HEK293 (cell line): ENCODE measurements around the gene HIVEP2.

Experiments used
- FEZF1 ChIP-seq: fragments of 450-650 bp; formaldehyde crosslinking; IDR thresholded peaks from 2 replicates; pipeline ENCODE4 v1.5.1; 2016; ENCODE audit warnings: missing biosample characterization, missing genetic modification characterization
- GLI2 ChIP-seq: fragments of 450-650 bp; formaldehyde crosslinking; IDR thresholded peaks from 2 replicates; pipeline ENCODE4; 2017; ENCODE audit warnings: missing biosample characterization, missing genetic modification characterization, low read depth, borderline replicate concordance
- IKZF3 ChIP-seq: fragments of 450-650 bp; IDR thresholded peaks from 2 replicates; pipeline ENCODE4 v1.5.0; 2018; ENCODE audit warnings: missing biosample characterization, mild to moderate bottlenecking, missing genetic modification characterization, moderate library complexity
- KLF10 ChIP-seq: fragments of 450-650 bp; IDR thresholded peaks from 2 replicates; pipeline ENCODE4 v1.5.1; 2018; ENCODE audit warnings: missing biosample characterization, mild to moderate bottlenecking, missing genetic modification characterization
- KLF17 ChIP-seq: fragments of 450-650 bp; formaldehyde crosslinking; IDR thresholded peaks from 2 replicates; pipeline ENCODE4 v1.5.1; 2016; ENCODE audit warnings: missing biosample characterization, missing genetic modification characterization
- SCRT1 ChIP-seq: fragments of 450-650 bp; formaldehyde crosslinking; IDR thresholded peaks from 2 replicates; pipeline ENCODE4 v1.5.1; 2016; ENCODE audit warnings: missing biosample characterization, missing genetic modification characterization, borderline replicate concordance
- SCRT2 ChIP-seq: fragments of 450-650 bp; formaldehyde crosslinking; IDR thresholded peaks from 2 replicates; pipeline ENCODE4 v1.5.1; 2016; ENCODE audit warnings: missing biosample characterization, missing genetic modification characterization
- SP2 ChIP-seq: fragments of 450-650 bp; formaldehyde crosslinking; IDR thresholded peaks from 2 replicates; pipeline ENCODE4 v1.5.1; 2016; ENCODE audit warnings: missing biosample characterization, missing genetic modification characterization
- ZBTB17 ChIP-seq: fragments of 450-650 bp; formaldehyde crosslinking; IDR thresholded peaks from 2 replicates; pipeline ENCODE4 v1.5.1; 2016; ENCODE audit warnings: missing biosample characterization, missing genetic modification characterization
- ZBTB44 ChIP-seq: fragments of 450-650 bp; IDR thresholded peaks from 2 replicates; pipeline ENCODE4 v1.5.1; 2018; ENCODE audit warnings: missing biosample characterization, mild to moderate bottlenecking, missing genetic modification characterization
- ZFP3 ChIP-seq: fragments of 450-650 bp; formaldehyde crosslinking; IDR thresholded peaks from 2 replicates; pipeline ENCODE4 v1.5.1; 2016; ENCODE audit warnings: low read depth, missing biosample characterization, missing genetic modification characterization
- ZFP41 ChIP-seq: fragments of 450-650 bp; formaldehyde crosslinking; IDR thresholded peaks from 2 replicates; pipeline ENCODE4 v1.5.1; 2016; ENCODE audit warnings: missing biosample characterization, missing genetic modification characterization, borderline replicate concordance
- ZFP69B ChIP-seq: fragments of 450-650 bp; formaldehyde crosslinking; IDR thresholded peaks from 2 replicates; pipeline ENCODE4 v1.5.1; 2016; ENCODE audit warnings: missing biosample characterization, missing genetic modification characterization
- ZIC2 ChIP-seq: fragments of 450-650 bp; formaldehyde crosslinking; IDR thresholded peaks from 2 replicates; pipeline ENCODE4 v1.5.1; 2016; ENCODE audit warnings: missing biosample characterization, missing genetic modification characterization
- ZNF140 ChIP-seq: fragments of 450-650 bp; formaldehyde crosslinking; IDR thresholded peaks from 2 replicates; pipeline ENCODE4 v1.5.1; 2016; ENCODE audit warnings: missing biosample characterization, missing genetic modification characterization
- ZNF175 ChIP-seq: fragments of 450-650 bp; formaldehyde crosslinking; IDR thresholded peaks from 2 replicates; pipeline ENCODE4 v1.5.1; 2016; ENCODE audit warnings: missing biosample characterization, missing genetic modification characterization
- ZNF2 ChIP-seq: fragments of 450-650 bp; formaldehyde crosslinking; IDR thresholded peaks from 2 replicates; pipeline ENCODE4 v1.5.1; 2016; ENCODE audit warnings: missing biosample characterization, missing genetic modification characterization
- ZNF202 ChIP-seq: fragments of 450-650 bp; formaldehyde crosslinking; IDR thresholded peaks from 2 replicates; pipeline ENCODE4 v1.5.1; 2016; ENCODE audit warnings: missing biosample characterization, missing genetic modification characterization, borderline replicate concordance
- ZNF221 ChIP-seq: fragments of 450-650 bp; formaldehyde crosslinking; IDR thresholded peaks from 2 replicates; pipeline ENCODE4 v1.5.1; 2017; ENCODE audit warnings: missing biosample characterization, missing genetic modification characterization, borderline replicate concordance
- ZNF302 ChIP-seq: fragments of 450-650 bp; formaldehyde crosslinking; IDR thresholded peaks from 2 replicates; pipeline ENCODE4 v1.5.1; 2016; ENCODE audit warnings: missing biosample characterization, missing genetic modification characterization, low read depth
- ZNF324 ChIP-seq: fragments of 450-650 bp; formaldehyde crosslinking; IDR thresholded peaks from 2 replicates; pipeline ENCODE4 v1.5.1; 2016; ENCODE audit warnings: missing biosample characterization, missing genetic modification characterization
- ZNF341 ChIP-seq: fragments of 450-650 bp; formaldehyde crosslinking; IDR thresholded peaks from 2 replicates; pipeline ENCODE4; 2016; ENCODE audit warnings: low read depth, missing biosample characterization, missing genetic modification characterization
- ZNF362 ChIP-seq: fragments of 450-650 bp; formaldehyde crosslinking; IDR thresholded peaks from 2 replicates; pipeline ENCODE4 v1.5.1; 2016; ENCODE audit warnings: missing biosample characterization, missing genetic modification characterization
- ZNF48 ChIP-seq: fragments of 450-650 bp; formaldehyde crosslinking; IDR thresholded peaks from 2 replicates; pipeline ENCODE4 v1.5.1; 2016; ENCODE audit warnings: missing biosample characterization, missing genetic modification characterization
- ZNF549 ChIP-seq: fragments of 450-650 bp; IDR thresholded peaks from 2 replicates; pipeline ENCODE4 v1.5.1; 2018; ENCODE audit warnings: missing biosample characterization, missing genetic modification characterization, mild to moderate bottlenecking, inconsistent platforms, moderate library complexity
- ZNF654 ChIP-seq: fragments of 450-650 bp; formaldehyde crosslinking; IDR thresholded peaks from 2 replicates; pipeline ENCODE4 v1.5.1; 2016; ENCODE audit warnings: low read depth, missing biosample characterization, missing genetic modification characterization
- ZNF660 ChIP-seq: fragments of 450-650 bp; IDR thresholded peaks from 2 replicates; pipeline ENCODE4 v1.5.1; 2018; ENCODE audit warnings: missing biosample characterization, mild to moderate bottlenecking, missing genetic modification characterization
- ZNF670 ChIP-seq: fragments of 450-650 bp; formaldehyde crosslinking; IDR thresholded peaks from 2 replicates; pipeline ENCODE4 v1.5.1; 2016; ENCODE audit warnings: missing biosample characterization, missing genetic modification characterization, low read depth
- ZNF768 ChIP-seq: fragments of 450-650 bp; formaldehyde crosslinking; IDR thresholded peaks from 2 replicates; pipeline ENCODE4 v1.5.1; 2018; ENCODE audit warnings: missing biosample characterization, mild to moderate bottlenecking, missing genetic modification characterization
- ZNF785 ChIP-seq: fragments of 450-650 bp; formaldehyde crosslinking; IDR thresholded peaks from 2 replicates; pipeline ENCODE4 v1.5.1; 2016; ENCODE audit warnings: missing biosample characterization, missing genetic modification characterization
- ZNF791 ChIP-seq: fragments of 450-650 bp; formaldehyde crosslinking; IDR thresholded peaks from 2 replicates; pipeline ENCODE4 v1.5.1; 2016; ENCODE audit warnings: missing biosample characterization, missing genetic modification characterization
- ZNF830 ChIP-seq: fragments of 450-650 bp; IDR thresholded peaks from 2 replicates; pipeline ENCODE4 v1.5.0; 2018; ENCODE audit warnings: missing biosample characterization, missing genetic modification characterization, low read depth, mild to moderate bottlenecking, moderate library complexity
- ZNF837 ChIP-seq: fragments of 450-650 bp; formaldehyde crosslinking; IDR thresholded peaks from 2 replicates; pipeline ENCODE4 v1.5.1; 2016; ENCODE audit warnings: missing biosample characterization, missing genetic modification characterization
- TF ChIP-seq, protein P1 (sequence below): fragments of 450-650 bp; formaldehyde crosslinking; IDR thresholded peaks from 2 replicates; pipeline ENCODE4 v1.5.1; 2016; ENCODE audit warnings: missing biosample characterization, missing genetic modification characterization
- TF ChIP-seq, protein P2 (sequence below): fragments of 450-650 bp; formaldehyde crosslinking; IDR thresholded peaks from 2 replicates; pipeline ENCODE4 v1.5.1; 2016; ENCODE audit warnings: missing biosample characterization, missing genetic modification characterization

Gene HIVEP2

DNA sequence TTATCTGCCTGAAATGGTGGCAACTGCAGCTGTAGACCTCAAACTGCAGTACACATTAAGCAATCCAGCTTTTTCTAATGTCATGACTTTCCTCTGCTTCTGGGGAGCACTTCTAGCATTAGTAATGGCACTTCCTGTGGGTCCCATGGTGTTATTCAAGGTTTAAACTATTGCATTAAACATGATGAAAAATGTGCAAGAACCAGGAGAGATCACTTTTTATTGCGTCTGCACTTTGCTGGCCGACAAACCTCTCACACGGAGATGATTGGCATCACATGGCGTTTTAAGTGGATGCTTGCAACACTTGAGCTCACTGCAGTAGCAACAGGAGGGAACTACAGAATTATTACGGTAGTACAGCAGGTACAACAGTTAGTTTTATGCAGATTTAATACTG is 148.4 kb downstream of the HIVEP2 start (continued):
- TF ChIP-seq, protein P1, sequence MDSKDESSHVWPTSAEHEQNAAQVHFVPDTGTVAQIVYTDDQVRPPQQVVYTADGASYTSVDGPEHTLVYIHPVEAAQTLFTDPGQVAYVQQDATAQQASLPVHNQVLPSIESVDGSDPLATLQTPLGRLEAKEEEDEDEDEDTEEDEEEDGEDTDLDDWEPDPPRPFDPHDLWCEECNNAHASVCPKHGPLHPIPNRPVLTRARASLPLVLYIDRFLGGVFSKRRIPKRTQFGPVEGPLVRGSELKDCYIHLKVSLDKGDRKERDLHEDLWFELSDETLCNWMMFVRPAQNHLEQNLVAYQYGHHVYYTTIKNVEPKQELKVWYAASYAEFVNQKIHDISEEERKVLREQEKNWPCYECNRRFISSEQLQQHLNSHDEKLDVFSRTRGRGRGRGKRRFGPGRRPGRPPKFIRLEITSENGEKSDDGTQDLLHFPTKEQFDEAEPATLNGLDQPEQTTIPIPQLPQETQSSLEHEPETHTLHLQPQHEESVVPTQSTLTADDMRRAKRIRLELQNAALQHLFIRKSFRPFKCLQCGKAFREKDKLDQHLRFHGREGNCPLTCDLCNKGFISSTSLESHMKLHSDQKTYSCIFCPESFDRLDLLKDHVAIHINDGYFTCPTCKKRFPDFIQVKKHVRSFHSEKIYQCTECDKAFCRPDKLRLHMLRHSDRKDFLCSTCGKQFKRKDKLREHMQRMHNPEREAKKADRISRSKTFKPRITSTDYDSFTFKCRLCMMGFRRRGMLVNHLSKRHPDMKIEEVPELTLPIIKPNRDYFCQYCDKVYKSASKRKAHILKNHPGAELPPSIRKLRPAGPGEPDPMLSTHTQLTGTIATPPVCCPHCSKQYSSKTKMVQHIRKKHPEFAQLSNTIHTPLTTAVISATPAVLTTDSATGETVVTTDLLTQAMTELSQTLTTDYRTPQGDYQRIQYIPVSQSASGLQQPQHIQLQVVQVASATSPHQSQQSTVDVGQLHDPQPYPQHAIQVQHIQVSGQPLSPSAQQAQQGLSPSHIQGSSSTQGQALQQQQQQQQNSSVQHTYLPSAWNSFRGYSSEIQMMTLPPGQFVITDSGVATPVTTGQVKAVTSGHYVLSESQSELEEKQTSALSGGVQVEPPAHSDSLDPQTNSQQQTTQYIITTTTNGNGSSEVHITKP (tag by site-specific recombination), result no peak
- TF ChIP-seq ZNF837 (tag by site-specific recombination), result no peak
- TF ChIP-seq ZNF785, result no peak
- TF ChIP-seq KLF17 (tag by site-specific recombination), result no peak
- peak; percentile 81 for TF ChIP-seq SCRT1 (tag by site-specific recombination)
- TF ChIP-seq ZNF48, result no peak
- peak; percentile 91 for TF ChIP-seq ZIC2 (tag by site-specific recombination)
- TF ChIP-seq ZNF791 (tag by site-specific recombination), result no peak
- no peak for TF ChIP-seq IKZF3
- TF ChIP-seq FEZF1 (tag by site-specific recombination), result peak; percentile 49; the same call in 1 of the 2 replicates
- TF ChIP-seq ZBTB44 (tag by site-specific recombination), result peak; percentile 94
- TF ChIP-seq GLI2 (tag by site-specific recombination), result no peak
- peak; percentile 98 for TF ChIP-seq SCRT2 (tag by site-specific recombination)
- TF ChIP-seq ZNF341 (tag by site-specific recombination), result no peak
- no peak for TF ChIP-seq ZNF654
- TF ChIP-seq ZNF2, result no peak
- TF ChIP-seq ZFP41 (tag by site-specific recombination), result no peak
- TF ChIP-seq, protein P2, sequence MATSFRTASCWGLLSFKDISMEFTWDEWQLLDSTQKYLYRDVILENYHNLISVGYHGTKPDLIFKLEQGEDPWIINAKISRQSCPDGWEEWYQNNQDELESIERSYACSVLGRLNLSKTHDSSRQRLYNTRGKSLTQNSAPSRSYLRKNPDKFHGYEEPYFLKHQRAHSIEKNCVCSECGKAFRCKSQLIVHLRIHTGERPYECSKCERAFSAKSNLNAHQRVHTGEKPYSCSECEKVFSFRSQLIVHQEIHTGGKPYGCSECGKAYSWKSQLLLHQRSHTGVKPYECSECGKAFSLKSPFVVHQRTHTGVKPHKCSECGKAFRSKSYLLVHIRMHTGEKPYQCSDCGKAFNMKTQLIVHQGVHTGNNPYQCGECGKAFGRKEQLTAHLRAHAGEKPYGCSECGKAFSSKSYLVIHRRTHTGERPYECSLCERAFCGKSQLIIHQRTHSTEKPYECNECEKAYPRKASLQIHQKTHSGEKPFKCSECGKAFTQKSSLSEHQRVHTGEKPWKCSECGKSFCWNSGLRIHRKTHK (tag by site-specific recombination), result no peak
- TF ChIP-seq ZNF140, result no peak
- no peak for TF ChIP-seq ZFP3
- TF ChIP-seq ZNF670, result no peak
- no peak for TF ChIP-seq KLF10 (tag by site-specific recombination)
- no peak for TF ChIP-seq ZNF768 (tag by site-specific recombination)
- TF ChIP-seq ZNF830 (tag by site-specific recombination), result no peak
- TF ChIP-seq SP2 (tag by site-specific recombination), result no peak
- no peak for TF ChIP-seq ZNF324 (tag by site-specific recombination)
- no peak for TF ChIP-seq ZNF362 (tag by site-specific recombination)
- no peak for TF ChIP-seq ZNF202
- TF ChIP-seq ZNF660 (tag by site-specific recombination), result peak; percentile 46; the same call in 1 of the 2 replicates
- TF ChIP-seq ZNF175 (tag by site-specific recombination), result no peak
- TF ChIP-seq ZBTB17, result 0 out of 2 replicates have a peak, but pooled peaks have one; percentile 25
- TF ChIP-seq ZFP69B (tag by site-specific recombination), result peak; percentile 78
- TF ChIP-seq ZNF221, result no peak
- no peak for TF ChIP-seq ZNF302
- TF ChIP-seq ZNF549 (tag by site-specific recombination), result no peak
